HCT116 (cell line): ENCODE measurements around the gene TGFBRAP1. TPM values are rescaled to one million over a fixed set of nuclear protein-coding genes. Genes with fewer than 3 reads are reported as not detected.

Experiments
- ATAC-seq: fragments of 200-7000 bp; cut with Tn5 transposase; 2 replicates; pipeline ENCODE4 v1.9.1; 2020; ENCODE audit warnings: mild to moderate bottlenecking, moderate library complexity
- BruUV-seq: library from RNA; stranded (reverse); fragments of 400-500 nt; replicated peaks from 2 replicates; lab custom pipeline; 2021; lab: Mats Ljungman, UMichigan
- CTCF ChIA-PET: fragments of 300-600 bp; sonication (Branson Sonifier 250); formaldehyde crosslinking; loops from one replicate; lab custom pipeline; 2021; ENCODE audit warnings: antibody characterized with exemption; lab: Charles Lee
- POLR2A ChIA-PET: fragments of 300-600, 350-600 bp; sonication (Branson Sonifier 250); formaldehyde crosslinking; loops from one replicate; lab custom pipeline; 2021; ENCODE audit warnings: antibody characterized with exemption; lab: Charles Lee
- RAD21 ChIA-PET, 2 experiments: fragments of 300-600 bp; sonication (Branson Sonifier 250); formaldehyde crosslinking; loops; one replicate each; lab custom pipeline; 2023; ENCODE audit warnings: low total read pairs in 2 of 2; ENCODE audit not compliant: uncharacterized antibody in 2 of 2, unreplicated experiment in 2 of 2, low non-redundant PET in 1 of 2; lab: Charles Lee
- DNase-seq: peaks from one replicate; pipeline ENCODE4 v3.0.0-alpha.2; 2010; ENCODE audit warnings: low read depth, low spot score
- H2AFZ ChIP-seq: fragments of 200-600 bp; shearing (Covaris generic), sonication (generic); 2 replicates; pipeline ENCODE4 v1.6.1; 2017; ENCODE audit warnings: low read depth, mixed run types, mixed read lengths, antibody characterized with exemption, low read length; ENCODE audit not compliant: poor library complexity, severe bottlenecking
- H3K27ac ChIP-seq: 2 replicates; pipeline ENCODE4 v1.5.1; 2012; ENCODE audit warnings: low read depth, low read length
- H3K27me3 ChIP-seq: fragments of 200-600 bp; sonication (generic); 2 replicates; pipeline ENCODE4 v1.6.1; 2016; ENCODE audit warnings: mixed run types, low read length, mixed read lengths; ENCODE audit not compliant: insufficient read depth
- H3K36me3 ChIP-seq, 2 experiments: fragments of 200-500 bp in 1 of 2; fragments of 200-600 bp in 1 of 2; sonication (Bioruptor generic) in 1 of 2; sonication (generic) in 1 of 2; 2 replicates each; pipeline versions ENCODE4 v1.5.1 to v1.6.1; 2014 to 2016; ENCODE audit warnings: low read length in 2 of 2, inconsistent platforms in 1 of 2, mixed read lengths in 1 of 2, mixed run types in 1 of 2; ENCODE audit not compliant: insufficient read depth in 2 of 2, control insufficient read depth in 1 of 2
- H3K4me1 ChIP-seq, 2 experiments: fragments of 200-600 bp in 1 of 2; sonication (generic) in 1 of 2; 2 replicates each; pipeline versions ENCODE4 v1.5.1 to v1.6.1; 2012 to 2017; ENCODE audit warnings: low read length in 2 of 2, inconsistent platforms in 1 of 2, mild to moderate bottlenecking in 1 of 2, mixed read lengths in 1 of 2, mixed run types in 1 of 2, moderate library complexity in 1 of 2; ENCODE audit not compliant: insufficient read depth in 2 of 2, control insufficient read depth in 1 of 2
- H3K4me2 ChIP-seq: fragments of 200-600 bp; sonication (generic); 2 replicates; pipeline ENCODE4 v1.6.1; 2017; ENCODE audit warnings: mixed run types, low read length, mixed read lengths
- H3K4me3 ChIP-seq, 2 experiments: fragments of 200-600 bp in 1 of 2; sonication (generic) in 1 of 2; replicated peaks in 1 of 2; 2 replicates each; pipeline ENCODE4 v1.5.1; 2011 to 2016; ENCODE audit warnings: low read length in 2 of 2, control low read depth in 1 of 2, low read depth in 1 of 2, mild to moderate bottlenecking in 1 of 2, mixed read lengths in 1 of 2, mixed run types in 1 of 2
- H3K79me2 ChIP-seq: fragments of 200-600 bp; sonication (generic); 2 replicates; pipeline ENCODE4 v1.6.1; 2017; ENCODE audit warnings: mild to moderate bottlenecking, mixed run types, low read length, moderate library complexity, mixed read lengths; ENCODE audit not compliant: insufficient read depth
- H3K9ac ChIP-seq: fragments of 200-600 bp; sonication (generic); 2 replicates; pipeline ENCODE4 v1.6.1; 2016; ENCODE audit warnings: low read length, mixed read lengths
- H3K9me2 ChIP-seq: fragments of 200-600 bp; sonication (generic), shearing (Covaris generic); 2 replicates; pipeline ENCODE4 v1.6.1; 2017; ENCODE audit warnings: mixed run types, mild to moderate bottlenecking, moderate library complexity; ENCODE audit not compliant: insufficient read depth
- H3K9me3 ChIP-seq, 2 experiments: fragments of 200-500 bp in 1 of 2; fragments of 200-600 bp in 1 of 2; sonication (Bioruptor generic) in 1 of 2; sonication (generic) in 1 of 2; 2 replicates each; pipeline ENCODE4 v1.6.1; 2014 to 2017; ENCODE audit warnings: low read length in 2 of 2, mixed read lengths in 2 of 2, inconsistent platforms in 1 of 2, low read depth in 1 of 2, mild to moderate bottlenecking in 1 of 2, mixed run types in 1 of 2, moderate library complexity in 1 of 2; ENCODE audit not compliant: control insufficient read depth in 1 of 2, insufficient read depth in 1 of 2
- H4K20me1 ChIP-seq: fragments of 200-600 bp; sonication (generic), shearing (Covaris generic); 2 replicates; pipeline ENCODE4 v1.6.1; 2017; ENCODE audit warnings: mixed run types, mild to moderate bottlenecking, moderate library complexity; ENCODE audit not compliant: insufficient read depth
- ATF3 ChIP-seq: IDR thresholded peaks from 2 replicates; pipeline ENCODE4 v1.6.1; 2012
- CBX3 ChIP-seq: IDR thresholded peaks from 2 replicates; pipeline ENCODE4 v1.6.1; 2012; ENCODE audit warnings: low read depth
- EGR1 ChIP-seq: IDR thresholded peaks from 2 replicates; pipeline ENCODE4 v1.6.1; 2012; ENCODE audit warnings: low read depth
- ELF1 ChIP-seq: IDR thresholded peaks from 2 replicates; pipeline ENCODE4 v1.6.1; 2012; ENCODE audit warnings: low read depth, borderline replicate concordance
- EZH2 ChIP-seq: fragments of 200-600 bp; sonication (generic); IDR thresholded peaks from 2 replicates; pipeline ENCODE4 v1.6.1; 2017; ENCODE audit warnings: antibody characterized with exemption, mixed run types
- EZH2phosphoT487 ChIP-seq: fragments of 200-600 bp; IDR thresholded peaks from 2 replicates; pipeline ENCODE4 v1.6.1; 2018; ENCODE audit warnings: antibody characterized with exemption, borderline replicate concordance
- FOSL1 ChIP-seq: IDR thresholded peaks from 2 replicates; pipeline ENCODE4 v1.6.1; 2012; ENCODE audit warnings: low read depth
- JUND ChIP-seq: IDR thresholded peaks from 2 replicates; pipeline ENCODE4 v1.6.1; 2012
- POLR2A ChIP-seq: IDR thresholded peaks from 2 replicates; pipeline ENCODE4 v1.7.0; 2011; ENCODE audit warnings: borderline replicate concordance; ENCODE audit not compliant: insufficient read depth, insufficient read length; ENCODE audit errors: extremely low read depth
- RAD21 ChIP-seq: IDR thresholded peaks from 2 replicates; pipeline ENCODE4 v1.6.1; 2012; ENCODE audit warnings: low read depth, mild to moderate bottlenecking
- SIN3A ChIP-seq: IDR thresholded peaks from 2 replicates; pipeline ENCODE4 v1.6.1; 2012; ENCODE audit warnings: low read depth
- SP1 ChIP-seq: IDR thresholded peaks from 2 replicates; pipeline ENCODE4 v1.6.1; 2012; ENCODE audit warnings: low read depth
- SRF ChIP-seq: IDR thresholded peaks from 2 replicates; pipeline ENCODE4 v1.6.1; 2012; ENCODE audit warnings: low read depth
- ZBTB33 ChIP-seq: IDR thresholded peaks from 2 replicates; pipeline ENCODE4 v1.6.1; 2011; ENCODE audit warnings: mild to moderate bottlenecking, low read length, moderate library complexity; ENCODE audit not compliant: insufficient replicate concordance; ENCODE audit errors: extremely low read depth
- ZFX ChIP-seq: fragments of 450-650 bp; IDR thresholded peaks from 2 replicates; pipeline ENCODE4 v1.6.1; 2017
- ZNF274 ChIP-seq: fragments of 200-500 bp; sonication (Bioruptor generic); IDR thresholded peaks from 2 replicates; pipeline ENCODE4 v1.6.1; 2014; ENCODE audit warnings: mild to moderate bottlenecking, low read depth, low read length, inconsistent platforms
- intact Hi-C: fragments of 100-400 bp; cut with micrococcal nuclease; formaldehyde crosslinking; loops from 2 replicates; pipeline ENCODE4 v1.10.0; 2022
- total RNA-seq: library from RNA; stranded (reverse); gene quantifications from one replicate; pipeline ENCODE4 v1.2.1, GENCODE V29; 2021; ENCODE audit not compliant: unreplicated experiment
- TF ChIP-seq, protein P1 (sequence below): IDR thresholded peaks from 2 replicates; pipeline ENCODE4 v1.6.1; 2012
- TF ChIP-seq, protein P2 (sequence below): IDR thresholded peaks from 2 replicates; pipeline ENCODE4 v1.6.1; 2012; ENCODE audit warnings: low read depth

TGFBRAP1 gene
- total RNA-seq, 1 experiment from 2014 or later: 18.3 TPM

DNA sequence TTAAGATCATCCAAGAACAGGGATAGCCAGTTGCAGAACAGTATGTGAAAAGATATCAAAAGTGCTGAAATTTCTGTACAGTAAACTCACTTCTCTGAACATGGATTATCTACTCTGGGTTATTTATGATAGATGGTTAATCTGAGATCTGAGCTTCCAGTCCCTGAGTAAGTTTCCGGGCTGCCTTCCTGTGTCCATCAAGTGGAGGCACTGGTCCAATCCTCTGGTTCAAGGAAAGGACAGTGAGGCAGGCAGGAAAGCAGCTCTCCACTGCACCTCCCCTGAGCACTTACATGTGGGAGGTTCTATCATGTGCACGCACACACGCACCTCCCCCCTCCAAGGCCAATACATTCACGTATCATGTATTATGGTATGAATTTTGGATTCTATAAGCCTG, 55.5 kb downstream of the TGFBRAP1 start (continued):
- TF ChIP-seq EGR1 (no peak), JUND (no peak), SRF (no peak), EZH2 (no peak), SIN3A (no peak), CBX3 (no peak), ATF3 (no peak), POLR2A (no peak), RAD21 (no peak), FOSL1 (no peak), ZFX (no peak)
- TF ChIP-seq, protein P1, sequence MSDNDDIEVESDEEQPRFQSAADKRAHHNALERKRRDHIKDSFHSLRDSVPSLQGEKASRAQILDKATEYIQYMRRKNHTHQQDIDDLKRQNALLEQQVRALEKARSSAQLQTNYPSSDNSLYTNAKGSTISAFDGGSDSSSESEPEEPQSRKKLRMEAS: no peak

DNA sequence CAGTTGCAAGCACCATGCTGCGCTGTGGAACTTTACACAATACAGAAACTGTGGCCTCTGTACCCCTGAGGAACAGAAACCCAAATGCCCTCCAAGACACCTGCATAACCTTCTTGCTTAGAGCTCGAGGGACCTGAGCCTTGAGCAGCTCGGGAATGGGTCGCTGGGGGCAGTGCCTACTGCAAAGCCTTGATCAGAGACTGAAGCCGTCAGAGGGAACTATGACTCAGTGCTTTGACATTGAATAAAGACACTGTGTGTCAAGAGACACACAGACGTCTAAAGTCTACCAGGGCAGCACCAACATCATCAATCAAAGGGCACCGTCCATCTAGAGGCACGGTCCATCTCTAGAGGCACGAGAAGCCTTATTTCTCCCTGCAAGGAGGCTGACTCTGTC, 57.4 kb downstream of the TGFBRAP1 start:
- intact Hi-C loops: no loop called here
- ChIA-PET RAD21 (no interaction called here), POLR2A (no interaction called here), CTCF (interaction anchor here (0.6 kb wide), 1 partner anchor 34 kb away, joined by 5 read pairs; no protein-coding TSS in a partner anchor)
- H3K4me2 ChIP-seq: no peak overlapping the region
- H3K27me3 ChIP-seq: no peaks in the 10 kb centered on the region
- H3K9me3 ChIP-seq: no peaks in the 10 kb centered on the region
- no peak overlapping the region for H3K9ac ChIP-seq
- H4K20me1 ChIP-seq: no peaks in the 10 kb centered on the region
- H2AFZ ChIP-seq: no peak overlapping the region
- no peak overlapping the region for H3K27ac ChIP-seq
- H3K36me3 ChIP-seq: peaks cover 19 to 20% of the 10 kb centered on the region in 2 experiments; a peak in 3 of 4 replicates
- no peaks in the 10 kb centered on the region for H3K4me1 ChIP-seq
- no peak overlapping the region for H3K4me3 ChIP-seq
- BruUV-seq: no TSS peak
- DNase-seq: no peak
- H3K79me2 ChIP-seq: no peaks in the 10 kb centered on the region
- no peaks in the 10 kb centered on the region for H3K9me2 ChIP-seq
- no peak for ATAC-seq
- TF ChIP-seq ELF1 (no peak), SP1 (no peak), POLR2A (no peak), SRF (no peak), ATF3 (no peak), ZBTB33 (no peak), ZNF274 (no peak), JUND (no peak), ZFX (no peak), RAD21 (no peak), EGR1 (no peak), EZH2phosphoT487 (no peak)
- TF ChIP-seq, protein P2, sequence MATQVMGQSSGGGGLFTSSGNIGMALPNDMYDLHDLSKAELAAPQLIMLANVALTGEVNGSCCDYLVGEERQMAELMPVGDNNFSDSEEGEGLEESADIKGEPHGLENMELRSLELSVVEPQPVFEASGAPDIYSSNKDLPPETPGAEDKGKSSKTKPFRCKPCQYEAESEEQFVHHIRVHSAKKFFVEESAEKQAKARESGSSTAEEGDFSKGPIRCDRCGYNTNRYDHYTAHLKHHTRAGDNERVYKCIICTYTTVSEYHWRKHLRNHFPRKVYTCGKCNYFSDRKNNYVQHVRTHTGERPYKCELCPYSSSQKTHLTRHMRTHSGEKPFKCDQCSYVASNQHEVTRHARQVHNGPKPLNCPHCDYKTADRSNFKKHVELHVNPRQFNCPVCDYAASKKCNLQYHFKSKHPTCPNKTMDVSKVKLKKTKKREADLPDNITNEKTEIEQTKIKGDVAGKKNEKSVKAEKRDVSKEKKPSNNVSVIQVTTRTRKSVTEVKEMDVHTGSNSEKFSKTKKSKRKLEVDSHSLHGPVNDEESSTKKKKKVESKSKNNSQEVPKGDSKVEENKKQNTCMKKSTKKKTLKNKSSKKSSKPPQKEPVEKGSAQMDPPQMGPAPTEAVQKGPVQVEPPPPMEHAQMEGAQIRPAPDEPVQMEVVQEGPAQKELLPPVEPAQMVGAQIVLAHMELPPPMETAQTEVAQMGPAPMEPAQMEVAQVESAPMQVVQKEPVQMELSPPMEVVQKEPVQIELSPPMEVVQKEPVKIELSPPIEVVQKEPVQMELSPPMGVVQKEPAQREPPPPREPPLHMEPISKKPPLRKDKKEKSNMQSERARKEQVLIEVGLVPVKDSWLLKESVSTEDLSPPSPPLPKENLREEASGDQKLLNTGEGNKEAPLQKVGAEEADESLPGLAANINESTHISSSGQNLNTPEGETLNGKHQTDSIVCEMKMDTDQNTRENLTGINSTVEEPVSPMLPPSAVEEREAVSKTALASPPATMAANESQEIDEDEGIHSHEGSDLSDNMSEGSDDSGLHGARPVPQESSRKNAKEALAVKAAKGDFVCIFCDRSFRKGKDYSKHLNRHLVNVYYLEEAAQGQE: no peak
- TF ChIP-seq, protein P1: no peak
